ENCODE data around the gene ZKSCAN4.

ZKSCAN4 gene

DNA sequence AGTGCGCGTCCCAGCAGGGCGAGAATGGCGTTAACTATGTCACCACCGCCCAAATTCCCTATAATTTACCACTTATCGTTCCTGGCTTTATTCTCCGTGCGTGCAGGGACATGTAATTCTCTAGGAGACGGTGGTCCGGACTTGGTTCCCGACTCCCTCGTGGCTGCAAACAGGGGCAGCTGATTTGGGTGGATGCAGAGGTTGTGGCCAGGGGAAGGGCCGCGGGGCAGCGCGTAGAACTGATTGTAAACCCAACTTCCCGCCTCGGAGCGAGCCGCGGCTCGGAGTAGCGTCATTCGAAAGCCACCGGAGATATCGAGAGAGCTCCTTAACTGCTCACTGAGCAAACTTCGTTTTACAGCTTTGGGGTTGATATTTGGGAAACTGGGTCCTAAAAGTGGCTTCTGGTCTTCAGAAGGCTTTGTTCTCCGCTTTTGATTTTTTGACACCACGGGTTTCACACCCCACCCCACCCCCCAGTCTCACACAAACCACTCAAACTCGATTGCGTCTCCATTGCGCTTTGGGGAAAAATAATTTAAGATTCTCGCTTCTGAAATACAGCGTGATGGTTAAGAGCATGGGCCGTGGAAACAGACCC lies 44.5 kb downstream of the ZKSCAN4 start:
- DNase-seq = no peak

DNA sequence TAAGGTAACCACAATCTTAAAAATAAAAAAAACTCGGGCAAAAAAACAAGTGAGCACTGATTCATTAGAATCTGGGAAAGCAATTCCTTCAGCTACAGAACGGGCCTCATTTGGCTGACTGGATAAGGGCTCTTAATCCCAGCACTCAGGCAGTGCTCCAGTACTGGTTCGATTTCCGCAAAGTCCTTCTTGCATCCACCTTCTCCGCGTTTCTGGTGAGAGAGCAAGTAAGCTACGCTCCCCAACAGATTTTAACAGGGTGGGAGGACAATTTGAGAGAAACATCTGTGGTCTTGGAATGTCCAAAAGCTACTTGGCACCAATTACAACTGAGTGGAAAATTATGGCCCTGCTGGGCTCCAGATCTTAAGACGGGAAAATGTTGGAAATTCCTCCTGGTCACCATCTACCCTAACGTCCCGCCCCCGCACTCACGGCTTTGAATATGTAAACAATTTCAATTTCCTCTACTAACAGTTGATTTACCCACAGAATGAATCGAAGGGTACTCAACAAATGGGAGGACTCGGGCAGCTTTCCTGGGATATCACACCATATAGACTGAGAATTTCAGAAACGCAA lies 45.0 kb downstream of the ZKSCAN4 start:
- no peak for DNase-seq

DNA sequence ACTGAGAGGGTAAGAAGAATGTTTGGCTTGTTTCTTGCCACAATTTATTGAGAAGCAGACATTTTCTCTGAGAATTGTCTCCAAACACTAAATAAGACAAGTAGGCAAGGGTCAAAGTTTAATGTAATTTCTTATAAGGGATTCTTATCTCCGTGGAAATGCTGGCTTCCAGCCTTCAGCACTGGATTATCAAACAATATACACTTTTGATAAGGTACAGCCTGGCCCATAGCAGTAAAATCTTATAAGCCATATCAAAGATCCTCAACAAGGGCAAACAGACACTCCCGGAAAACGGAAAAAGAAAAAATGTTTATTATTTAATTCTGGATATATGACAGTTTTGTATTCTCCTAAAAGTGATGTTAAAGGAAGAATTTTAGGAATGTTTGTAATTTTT lies 45.5 kb downstream of the ZKSCAN4 start:
- DNase-seq = no peak

DNA sequence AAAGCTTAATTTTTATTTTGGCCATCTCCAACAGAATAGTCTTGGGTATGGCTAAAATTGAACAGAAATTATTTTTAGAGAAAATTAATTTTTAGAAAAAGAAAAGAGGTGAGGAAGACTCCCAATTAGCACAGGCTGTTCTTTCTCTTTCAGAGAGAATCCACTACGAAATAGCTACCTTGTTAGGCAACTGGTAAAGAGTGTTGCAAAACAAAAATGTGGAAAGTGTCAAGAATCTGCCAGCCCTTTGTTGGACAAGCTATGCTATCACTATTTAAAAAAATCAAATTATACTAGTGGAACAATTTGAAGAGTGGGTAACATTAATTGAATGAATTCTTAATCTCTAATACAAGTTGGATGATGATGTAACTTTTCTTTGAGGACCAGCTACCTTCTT lies 46.2 kb downstream of the ZKSCAN4 start:
- no peak for DNase-seq

DNA sequence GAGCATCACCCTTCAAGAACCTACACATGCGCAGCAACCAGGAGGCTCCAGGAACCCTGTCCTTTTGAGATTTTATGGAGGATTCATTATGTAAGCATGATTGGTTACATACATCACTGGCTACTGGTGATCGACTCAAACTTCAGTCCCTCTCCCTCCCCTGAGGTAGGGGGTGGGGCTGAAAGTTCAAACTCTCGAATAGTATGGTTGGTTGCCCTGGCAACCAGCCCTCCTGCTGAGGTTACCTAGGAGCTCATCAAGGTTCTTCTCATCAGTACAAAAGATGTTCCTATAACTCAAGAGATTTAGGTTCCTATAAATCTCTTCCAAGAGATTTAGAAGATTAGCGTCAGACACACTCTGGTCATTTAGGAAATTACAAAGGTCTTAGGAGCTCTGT lies 48.9 kb downstream of the ZKSCAN4 start:
- no peak for DNase-seq

DNA sequence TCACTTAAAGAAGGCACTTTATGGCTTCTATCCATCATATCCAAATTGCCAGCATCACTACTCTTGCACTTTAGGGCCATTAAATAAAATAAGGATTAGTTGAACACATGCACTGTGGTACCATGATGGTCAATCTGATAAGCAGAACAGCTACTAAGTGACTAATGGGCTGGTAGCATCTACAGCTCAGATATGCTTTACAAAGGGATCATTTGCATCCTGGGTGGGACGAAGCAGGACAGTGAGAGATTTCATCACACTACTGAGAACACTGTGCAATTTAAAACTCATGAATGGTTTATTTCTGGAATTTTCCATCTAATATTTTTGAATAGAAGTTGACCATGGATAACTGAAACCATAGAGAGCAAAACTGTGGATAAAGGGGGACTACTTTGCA lies 52.0 kb downstream of the ZKSCAN4 start:
- DNase-seq = no peak

All from NCI-H2171 treated with DMSO at 0.1 percent for 48 hours (cell line).